ENCODE measurements around the gene PRKX.
"Not testable (repeated sequence)": the region's sequence is repeated elsewhere in the genome, so short reads cannot be mapped to it uniquely, and the experiment has no call there.

PRKX gene

DNA sequence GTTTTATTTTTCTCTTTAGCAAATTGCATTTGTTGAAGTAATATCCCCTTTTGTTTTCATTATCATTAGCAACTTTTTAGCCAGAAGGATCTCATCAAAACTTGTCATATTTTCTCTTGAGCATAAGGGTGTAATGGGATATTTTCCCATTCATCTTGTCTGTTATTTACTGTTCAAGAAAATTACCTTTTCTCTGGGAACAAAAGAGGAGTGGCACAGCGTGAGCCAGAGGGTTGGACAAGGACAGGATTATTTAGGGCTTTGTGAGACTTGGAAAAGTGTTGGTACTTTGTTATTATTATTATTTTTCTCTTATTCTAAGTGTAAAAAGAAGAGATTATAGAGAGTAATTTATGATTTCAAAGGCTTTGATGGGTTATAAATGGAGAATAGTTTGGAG, 135.9 kb downstream of the PRKX start:
- DNase-seq (ENCODE audit: low spot score): no peak

DNA sequence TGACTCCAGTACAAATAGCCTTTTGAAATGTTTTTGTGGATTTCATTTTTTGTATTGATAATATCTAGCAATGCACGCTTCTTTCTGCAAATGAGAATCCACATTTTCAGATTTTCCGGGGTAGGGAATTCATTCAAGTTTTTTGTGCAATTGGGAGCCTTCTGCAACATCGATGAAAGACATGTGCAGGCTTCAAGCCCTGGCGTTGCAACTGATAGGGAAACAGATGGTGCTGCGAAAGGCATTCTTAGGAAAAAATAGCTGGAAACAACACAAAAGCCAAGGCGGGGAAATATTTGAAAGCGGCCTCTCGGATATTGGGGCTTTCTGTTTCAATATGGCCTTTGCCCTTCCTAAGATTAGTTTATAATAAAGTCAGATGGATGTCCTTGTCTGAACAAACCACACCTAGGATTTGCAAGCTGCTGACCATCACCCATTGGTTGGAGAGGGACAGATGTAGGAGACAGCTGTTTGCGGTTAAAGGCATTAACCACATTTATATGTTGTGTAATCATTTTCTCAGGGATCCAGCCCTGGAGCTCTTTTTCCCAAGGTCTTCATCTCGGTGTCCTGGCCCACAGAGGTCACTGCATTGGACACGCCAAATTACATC, 136.5 kb downstream of the PRKX start:
- no peak for DNase-seq (ENCODE audit: low spot score)

DNA sequence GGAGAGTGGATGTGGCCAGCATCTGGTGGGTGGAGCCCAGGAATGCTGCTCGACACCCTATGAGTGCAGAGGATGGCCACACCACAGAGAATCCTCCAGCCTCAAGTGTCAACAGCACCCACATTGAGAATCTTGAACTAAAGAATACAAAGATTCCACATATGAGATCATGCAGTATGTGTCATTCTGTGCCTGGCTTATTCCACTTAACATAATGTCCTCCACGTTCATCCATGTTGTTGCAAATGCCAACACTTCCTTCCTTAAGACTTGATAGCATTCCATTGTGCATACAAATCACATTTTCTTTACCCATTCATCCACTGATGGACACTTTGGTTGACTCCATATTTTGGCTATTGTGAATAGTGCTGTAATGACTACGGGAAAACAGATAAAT, 145.8 kb downstream of the PRKX start:
- DNase-seq (ENCODE audit: low spot score): no peak

DNA sequence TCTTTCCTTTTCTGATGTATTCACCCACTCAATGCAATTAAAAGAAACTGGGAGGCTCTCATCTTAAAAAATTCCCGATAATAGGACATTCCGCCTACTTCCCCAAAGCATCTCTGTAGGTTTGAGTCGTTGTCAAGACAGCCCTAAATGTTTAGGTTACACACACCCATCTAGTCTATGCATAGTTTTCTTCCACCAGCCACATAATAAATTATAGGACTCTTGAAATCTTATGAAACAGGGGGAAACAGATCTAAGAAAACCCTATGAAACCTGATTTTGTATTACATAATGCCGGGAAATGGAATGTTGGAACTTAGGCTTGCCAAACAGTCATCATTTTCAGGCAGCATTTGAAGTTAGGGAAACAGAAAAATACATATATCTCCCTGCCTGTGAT, 150.0 kb downstream of the PRKX start:
- no peak for DNase-seq (ENCODE audit: low spot score)

DNA sequence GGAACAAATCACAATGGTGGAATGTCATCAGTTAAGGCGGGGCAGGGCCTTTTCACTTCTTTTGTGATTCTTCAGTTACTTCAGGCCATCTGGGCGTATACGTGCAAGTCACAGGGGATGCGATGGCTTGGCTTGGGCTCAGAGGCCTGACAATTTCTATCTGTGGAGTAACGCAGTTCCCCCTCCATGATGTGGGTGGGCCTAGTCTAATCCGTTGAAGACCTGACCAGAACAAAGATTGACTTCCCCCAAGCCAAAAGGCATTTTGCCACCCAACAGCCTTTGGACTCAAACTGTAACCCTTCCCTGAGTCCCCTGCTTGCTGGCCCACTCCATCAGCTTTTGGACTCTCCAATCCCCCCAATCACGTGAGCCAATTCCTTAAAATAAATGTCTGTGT, 153.4 kb downstream of the PRKX start:
- not testable (repeated sequence) for DNase-seq (ENCODE audit: low spot score)
